ENCODE results near the gene GGPS1. TPM values are rescaled to one million over a fixed set of nuclear protein-coding genes. Genes with fewer than 3 reads are reported as not detected.

The GGPS1 gene
- total RNA-seq (2022; extraction: Qiagen RNA extraction), result 15.8 to 21.3 TPM (median 17.1 TPM) in 5 replicates

DNA sequence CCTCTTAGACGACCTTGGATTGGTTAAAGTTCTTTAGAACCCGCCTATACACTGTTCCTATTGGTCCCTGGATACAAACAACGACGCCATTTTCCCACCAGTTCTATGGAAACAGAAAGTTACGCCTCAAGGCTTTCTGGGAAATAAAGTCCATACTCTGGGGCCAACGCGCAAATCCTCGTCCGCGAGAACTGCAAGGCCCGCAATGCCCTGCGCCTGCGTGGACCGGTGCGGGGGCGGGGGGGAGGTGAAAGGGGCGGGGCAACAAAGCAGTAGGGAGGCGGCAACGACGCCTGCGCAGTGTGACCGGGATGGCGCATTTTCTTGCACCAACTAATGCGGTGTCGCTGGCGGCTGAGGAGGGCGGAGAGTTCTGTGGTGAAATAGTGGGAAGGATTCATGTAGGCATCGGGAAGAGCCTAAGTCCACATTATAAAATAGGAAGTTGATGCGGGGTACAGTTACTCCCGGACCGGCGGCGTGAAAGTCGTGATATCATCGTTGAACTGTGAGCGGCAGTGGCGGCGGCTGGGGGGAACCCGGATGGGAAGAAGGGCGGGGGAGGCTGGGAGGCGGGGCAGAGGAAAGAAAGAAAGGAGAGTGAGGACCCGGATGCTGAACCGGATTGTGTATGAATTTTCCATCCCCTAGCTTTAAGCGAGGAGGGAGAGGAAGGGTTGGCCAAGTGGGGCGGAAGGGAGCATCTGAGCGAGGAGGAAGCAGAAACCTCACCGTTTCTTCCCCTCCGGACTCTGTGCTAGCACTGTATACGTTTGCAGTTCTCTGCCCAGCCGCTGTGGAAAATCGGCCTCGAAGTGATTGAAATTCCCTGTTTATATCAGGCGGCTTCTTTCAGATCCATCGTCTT is at the start of gene GGPS1:
Gene GGPS1, plus strand, starts transcription at position 300 of the 868 bp plus-strand sequence. CDS start 6,695 bp downstream, outside the sequence.

GRCh38 chr1:235327559-235328270 is 655 bp upstream of the GGPS1 start, which contains the start of gene ARID4B:
TSS of gene ARID4B (minus strand) at chr1:235328179. CDS start at chr1:235326919, 1,260 bp downstream.

DNA sequence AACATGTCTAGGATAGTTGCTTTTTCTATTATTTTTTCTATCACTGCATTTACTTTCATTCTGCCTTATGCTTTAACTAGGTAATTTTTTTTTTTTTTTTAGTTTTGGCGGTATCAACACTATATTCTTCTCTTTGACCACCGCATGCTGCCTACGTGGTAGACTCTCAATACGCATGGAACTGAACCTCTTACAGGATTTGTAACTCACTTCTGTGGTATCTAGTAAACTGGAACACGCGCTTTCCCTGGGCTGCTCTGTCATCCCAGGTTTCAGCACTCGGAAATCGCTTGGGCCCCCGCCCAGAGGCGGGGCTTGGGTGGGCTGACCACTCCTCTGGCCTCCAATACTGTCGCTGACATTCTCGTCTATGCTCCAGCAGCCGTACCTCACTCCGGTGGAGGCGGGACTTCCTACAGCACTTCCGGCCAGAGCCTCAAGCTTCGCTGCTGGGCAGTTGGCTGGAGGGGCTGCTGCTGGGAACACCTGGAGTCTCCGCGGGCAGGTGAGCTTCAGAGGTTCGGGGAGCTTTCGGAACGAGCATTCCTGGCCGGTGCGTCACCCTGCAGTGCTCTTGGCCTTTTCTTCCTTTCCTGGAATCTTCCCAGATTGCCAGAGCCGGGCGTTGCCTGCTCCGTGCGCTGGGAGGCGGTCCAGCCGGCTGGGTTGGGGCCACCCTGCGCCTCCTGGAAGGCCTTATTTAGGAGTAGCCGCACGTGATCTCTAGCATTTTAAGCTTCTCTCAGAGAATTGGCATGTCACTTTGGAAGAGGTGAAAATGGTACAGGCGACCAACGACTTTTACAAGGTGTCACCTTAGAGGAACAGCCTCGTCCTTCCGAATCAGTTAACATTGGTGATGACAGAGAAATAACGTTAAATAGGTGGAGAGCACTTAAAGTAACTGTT is 38.9 kb downstream of the GGPS1 start, which contains the start of gene TBCE:
Gene TBCE, plus strand, starts transcription at position 428 of the 909 bp plus-strand sequence. CDS start 12,623 bp downstream, outside the sequence.

Other genes starting within 250 kb of the GGPS1 start
- 102 to 125 TPM (median 105 TPM) in 5 replicates for gene TOMM20, start 199.7 kb upstream of the GGPS1 start, total RNA-seq (2022; extraction: Qiagen RNA extraction)
- gene RBM34, start 167.3 kb upstream of the GGPS1 start, total RNA-seq (2022; extraction: Qiagen RNA extraction), result 62.9 to 71.4 TPM (median 64.3 TPM) in 5 replicates
- 12.0 to 19.4 TPM (median 13.2 TPM) in 5 replicates for gene ARID4B, start 391 bp upstream of the GGPS1 start, total RNA-seq (2022; extraction: Qiagen RNA extraction)
- gene TBCE, start 38.9 kb downstream of the GGPS1 start, total RNA-seq (2022; extraction: Qiagen RNA extraction), result 38.3 to 48.7 TPM (median 44.9 TPM) in 5 replicates
- gene B3GALNT2, start 175.9 kb downstream of the GGPS1 start, total RNA-seq (2022; extraction: Qiagen RNA extraction), result 14.4 to 20.9 TPM (median 17.3 TPM) in 5 replicates